GM19025 (cell line): Measurements from ENCODE around the gene LRRC57.

Experiments
- ATAC-seq: cut with Tn5 transposase; IDR thresholded peaks from one replicate; pipeline ENCODE4 v1.9.1; 2021; ENCODE audit warnings: mild to moderate bottlenecking, low read depth, moderate library complexity; ENCODE audit not compliant: unreplicated experiment

LRRC57 gene

DNA sequence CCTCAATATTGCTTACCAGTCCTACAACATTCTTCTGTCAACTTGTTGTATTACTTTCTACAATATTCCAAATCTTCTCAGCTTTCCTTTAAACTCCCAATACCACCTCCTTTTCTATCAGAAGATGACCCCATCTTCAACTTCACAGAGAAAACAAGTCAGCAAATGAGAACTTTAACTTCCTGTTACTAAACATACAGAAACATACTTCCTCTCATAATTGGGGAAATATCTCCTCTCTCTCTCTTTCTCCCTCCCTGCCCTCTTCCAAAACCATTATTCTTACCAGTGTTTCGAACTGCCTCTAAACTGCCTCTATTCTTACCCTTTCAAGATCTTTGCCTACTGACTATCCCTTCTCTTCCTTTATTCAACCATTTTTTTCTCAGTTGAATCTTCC is 54.9 kb downstream of the LRRC57 start:
- ATAC-seq, result no peak

DNA sequence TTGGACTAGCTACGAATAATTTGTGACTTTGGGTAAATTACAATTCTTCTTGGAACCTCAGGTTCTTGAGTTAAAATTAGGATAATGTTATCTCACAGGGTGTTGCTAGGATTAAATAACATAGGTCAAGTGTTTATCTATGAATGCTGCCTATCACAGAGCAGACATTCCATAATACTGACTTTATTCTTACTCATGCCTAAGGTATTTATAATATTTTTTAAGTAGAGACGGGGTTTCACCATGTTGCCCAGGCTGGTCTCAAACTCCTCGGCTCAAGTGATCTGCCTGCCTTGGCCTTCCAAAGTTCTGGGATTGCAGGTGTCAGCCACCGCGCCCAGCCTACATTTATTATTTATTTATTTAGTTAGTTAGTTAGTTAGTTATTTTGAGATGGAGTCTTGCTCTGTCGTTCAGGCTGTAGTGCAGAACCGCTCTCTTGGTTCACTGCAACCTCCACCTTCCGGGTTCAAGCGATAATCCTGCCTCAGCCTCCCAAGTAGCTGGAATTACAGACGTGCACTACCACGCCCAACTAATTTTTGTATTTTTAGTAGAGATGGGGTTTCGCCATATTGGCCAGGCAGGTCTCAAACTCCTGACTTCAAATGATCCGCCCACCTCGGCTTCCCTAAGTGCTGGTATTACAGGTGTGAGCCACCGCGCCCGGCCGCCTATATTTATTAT is 56.9 kb downstream of the LRRC57 start:
- no peak for ATAC-seq

DNA sequence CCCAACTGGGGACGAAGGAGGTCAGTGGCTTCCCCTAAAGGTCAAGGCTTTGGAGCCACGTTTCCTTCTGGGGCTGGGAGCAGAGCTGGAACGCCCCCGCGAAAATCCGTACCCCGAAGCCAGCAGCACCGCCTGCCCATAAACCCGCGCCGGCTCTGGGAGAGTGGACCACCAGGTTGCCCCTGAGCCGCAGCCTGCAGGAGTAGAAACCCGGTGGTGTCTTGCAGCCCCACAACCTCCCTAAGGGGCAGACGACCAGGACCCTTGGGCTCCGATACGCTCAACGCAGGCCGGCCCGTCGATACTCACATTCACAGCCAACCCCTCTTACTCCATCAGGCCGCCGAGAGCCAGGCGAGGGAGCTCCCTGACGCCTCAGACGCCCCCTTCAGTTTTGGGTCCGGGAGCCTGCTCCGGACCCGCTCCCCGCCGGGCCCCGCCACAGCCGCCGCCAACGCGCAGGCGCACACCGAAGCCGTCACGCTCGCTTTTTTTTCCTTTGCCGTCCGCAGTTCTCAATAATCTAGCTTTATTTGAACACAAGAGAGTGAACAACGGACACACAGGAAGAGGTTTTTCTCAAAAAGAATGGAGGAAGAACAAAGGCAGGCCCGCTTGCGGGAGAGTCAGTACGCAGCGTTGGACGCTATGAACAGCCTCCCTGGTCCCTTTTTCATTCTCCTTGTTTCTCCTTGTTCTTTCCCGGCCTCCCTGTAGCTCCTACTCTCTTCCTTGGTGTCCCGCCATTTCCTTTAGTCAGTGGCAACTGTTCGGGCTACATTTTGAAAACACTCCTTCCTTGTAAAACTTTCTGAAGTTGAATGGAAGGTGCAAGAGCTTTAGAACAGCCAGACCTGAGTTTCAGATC is 57.7 kb downstream of the LRRC57 start, which contains the start of gene ZNF106:
Gene ZNF106 (minus strand): TSS at position 471 of the 868 bp plus-strand sequence. CDS start 18,852 bp downstream, outside the sequence.
- ATAC-seq, result no peak

DNA sequence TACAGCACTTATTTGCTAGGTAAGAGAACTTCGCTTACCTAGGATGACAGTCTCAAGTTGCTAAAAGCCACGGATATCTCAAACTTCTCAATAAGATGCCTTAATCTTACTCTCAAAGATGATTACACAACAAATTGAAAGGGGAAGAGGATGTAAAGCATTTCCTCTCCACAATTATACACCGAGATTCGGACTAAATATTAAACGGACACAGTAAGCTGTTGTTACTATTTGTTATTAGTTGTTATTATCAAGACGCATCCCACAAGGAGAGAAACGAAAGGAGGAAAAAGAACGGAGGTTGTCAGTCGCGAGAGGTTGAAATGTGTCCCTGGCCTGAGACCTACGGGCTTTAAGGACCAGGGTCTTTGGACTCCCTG is 58.3 kb downstream of the LRRC57 start:
- no peak for ATAC-seq
